Effector memory CD8-positive, alpha-beta T cell (primary cell): Measurements from ENCODE around the gene IFI16.
"Not testable (repeated sequence)": the region's sequence is repeated elsewhere in the genome, so short reads cannot be mapped to it uniquely, and the experiment has no call there.

Source experiments
- ATAC-seq: fragments of 150-1000 bp; cut with Tn5 transposase; replicated peaks from 2 replicates; pipeline ENCODE4 v1.10.0; 2021; ENCODE audit warnings: mild to moderate bottlenecking, moderate library complexity
- DNase-seq, 3 experiments: peaks; one replicate each; pipeline ENCODE4 v3.0.0; 2021
- H3K27ac Mint-ChIP-seq, 2 donors: one replicate each; pipeline ENCODE4 v1.8.0; 2022; ENCODE audit warnings: mild to moderate bottlenecking in 2 of 2, mixed read lengths in 2 of 2, moderate library complexity in 2 of 2
- H3K27me3 Mint-ChIP-seq, 2 donors: one replicate each; pipeline ENCODE4 v1.8.0; 2022; ENCODE audit warnings: mixed read lengths in 2 of 2
- H3K36me3 Mint-ChIP-seq: one replicate; pipeline ENCODE4 v1.8.0; 2022; ENCODE audit warnings: mild to moderate bottlenecking, moderate library complexity, mixed read lengths; ENCODE audit not compliant: insufficient read depth
- H3K4me1 Mint-ChIP-seq, 2 donors: one replicate each; pipeline ENCODE4 v1.8.0; 2022; ENCODE audit warnings: low read depth in 2 of 2, mixed read lengths in 2 of 2
- H3K4me3 Mint-ChIP-seq, 2 donors: one replicate each; pipeline ENCODE4 v1.8.0; 2022; ENCODE audit warnings: mild to moderate bottlenecking in 2 of 2, mixed read lengths in 2 of 2, moderate library complexity in 2 of 2
- H3K9me3 Mint-ChIP-seq, 2 donors: one replicate each; pipeline ENCODE4 v1.8.0; 2022; ENCODE audit warnings: mixed read lengths in 2 of 2

The IFI16 gene

GRCh38 chr1:159046486-159046885 is 36.8 kb downstream of the IFI16 start:
- not testable (repeated sequence) for DNase-seq, H3K27me3 Mint-ChIP-seq, H3K9me3 Mint-ChIP-seq
- peaks cover 24 to 49% of the 10 kb centered on the region in 2 donors for H3K4me1 Mint-ChIP-seq
- peak; percentile 72 for ATAC-seq
- H3K4me3 Mint-ChIP-seq: peak overlapping the region in 1 of 2 donors; percentile 56
- H3K27ac Mint-ChIP-seq: peak overlapping the region; percentile 30 to 85
- H3K36me3 Mint-ChIP-seq: peaks cover 80% of the 10 kb centered on the region

DNA sequence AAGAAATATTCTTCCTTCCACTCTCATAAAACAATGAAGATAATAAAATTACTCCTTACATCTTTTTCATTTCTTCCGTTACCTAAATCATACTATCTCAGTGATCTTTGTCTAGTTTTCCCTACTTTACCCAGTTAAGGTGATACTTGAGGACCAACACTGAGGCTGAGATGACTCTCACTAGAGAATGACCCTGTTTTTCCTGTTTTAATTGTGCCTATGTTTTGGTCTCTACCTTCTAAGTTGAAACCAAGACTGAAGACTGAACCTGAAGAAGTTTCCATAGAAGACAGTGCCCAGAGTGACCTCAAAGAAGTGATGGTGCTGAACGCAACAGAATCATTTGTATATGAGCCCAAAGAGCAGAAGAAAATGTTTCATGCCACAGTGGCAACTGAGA is 41.7 kb downstream of the IFI16 start:
- no peaks in the 10 kb centered on the region for H3K9me3 Mint-ChIP-seq
- DNase-seq: no peak
- no peak overlapping the region for H3K4me3 Mint-ChIP-seq
- peak overlapping the region in 1 of 2 donors; percentile 86 for H3K27ac Mint-ChIP-seq
- no peak for ATAC-seq
- peaks cover 89% of the 10 kb centered on the region for H3K36me3 Mint-ChIP-seq
- peaks cover 28 to 59% of the 10 kb centered on the region in 2 donors for H3K4me1 Mint-ChIP-seq
- H3K27me3 Mint-ChIP-seq: no peaks in the 10 kb centered on the region

DNA sequence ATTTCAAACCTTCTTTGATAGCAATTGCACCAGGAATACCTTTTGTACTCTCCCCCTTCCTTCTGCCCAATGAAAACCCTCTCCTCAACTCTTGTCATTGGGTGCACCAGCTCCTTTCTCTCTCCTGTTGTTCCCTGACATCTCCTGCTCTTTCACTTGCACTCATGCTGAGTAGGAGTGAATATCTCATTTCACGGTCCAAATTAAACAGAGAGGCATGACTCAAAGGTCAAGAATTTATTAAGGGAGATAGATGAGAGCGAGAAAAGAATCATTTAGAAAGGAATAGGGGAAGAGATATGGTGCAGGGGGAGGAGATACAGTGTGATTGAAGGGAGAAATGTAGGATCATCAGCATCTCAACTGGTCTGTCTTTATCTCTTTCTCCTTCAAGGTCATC is 44.7 kb downstream of the IFI16 start:
- Mint-ChIP-seq H3K9me3 (no peaks in the 10 kb centered on the region), H3K4me3 (no peak overlapping the region), H3K36me3 (peaks cover 66% of the 10 kb centered on the region), H3K4me1 (peaks cover 24 to 52% of the 10 kb centered on the region in 2 donors), H3K27me3 (no peaks in the 10 kb centered on the region), H3K27ac (peak overlapping the region; percentile 30 to 86)
- no peak for DNase-seq
- ATAC-seq: no peak

DNA sequence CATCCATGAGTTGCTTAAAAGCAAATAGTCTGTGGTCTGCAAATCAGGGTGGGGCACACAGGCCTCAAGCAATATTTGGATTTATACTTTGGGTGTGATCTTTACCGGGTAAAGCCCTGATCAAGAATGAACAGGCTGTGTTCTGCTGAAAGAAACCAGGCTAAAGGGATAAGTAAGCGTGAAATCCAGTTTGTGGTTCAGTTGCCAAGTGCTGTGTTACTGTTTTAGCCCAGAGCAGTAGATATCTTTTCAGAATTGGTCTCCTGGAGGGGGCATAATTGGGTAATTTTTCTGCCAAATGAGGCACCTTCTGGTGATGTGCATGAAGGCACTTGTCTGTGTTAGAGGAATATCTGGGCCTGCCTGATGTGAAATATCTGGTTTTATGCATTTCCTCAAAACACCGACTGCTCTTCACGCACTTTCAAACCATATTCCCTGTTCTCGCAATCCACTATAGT is 45.5 kb downstream of the IFI16 start:
- DNase-seq: no peak
- Mint-ChIP-seq H3K4me3 (peak overlapping the region in 1 of 2 donors; percentile 12), H3K27ac (peak overlapping the region; percentile 30 to 86), H3K27me3 (no peaks in the 10 kb centered on the region), H3K9me3 (no peaks in the 10 kb centered on the region), H3K36me3 (peaks cover 58% of the 10 kb centered on the region), H3K4me1 (peaks cover 23 to 49% of the 10 kb centered on the region in 2 donors)
- peak; percentile 51 for ATAC-seq

- no peaks in the 10 kb centered on the region for H3K27me3 Mint-ChIP-seq
- H3K9me3 Mint-ChIP-seq: no peaks in the 10 kb centered on the region
- H3K27ac Mint-ChIP-seq: peak overlapping the region; percentile 30 to 86
- no peak for ATAC-seq
- no peak for DNase-seq
- H3K36me3 Mint-ChIP-seq: peaks cover 49% of the 10 kb centered on the region
- peaks cover 18 to 40% of the 10 kb centered on the region in 2 donors for H3K4me1 Mint-ChIP-seq
- no peak overlapping the region for H3K4me3 Mint-ChIP-seq
Observed at GRCh38 chr1:159056069-159056698, 46.5 kb downstream of the IFI16 start.

DNA sequence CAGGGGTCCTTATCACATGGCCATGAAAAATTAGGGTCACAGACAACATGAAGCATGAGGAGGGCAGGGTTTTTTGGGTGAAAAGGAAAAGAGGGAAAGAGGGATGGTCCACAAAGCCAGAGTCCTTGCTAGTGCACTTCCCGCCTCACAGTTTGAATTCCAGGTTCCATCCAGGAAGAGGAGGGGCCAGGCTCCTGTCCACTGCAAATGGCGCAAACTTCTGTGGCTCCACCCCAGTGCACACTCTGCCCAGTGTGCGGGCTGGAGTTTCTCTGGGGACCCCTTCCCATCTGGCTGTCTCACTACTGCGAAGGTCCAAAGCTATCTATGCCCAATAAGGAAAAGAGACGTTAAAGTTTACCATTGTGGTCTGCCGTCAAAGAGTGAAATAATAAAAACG is 49.0 kb downstream of the IFI16 start:
- DNase-seq (no peak), ATAC-seq (no peak)
- Mint-ChIP-seq H3K36me3 (peaks cover 35% of the 10 kb centered on the region), H3K9me3 (no peaks in the 10 kb centered on the region), H3K4me3 (no peak overlapping the region), H3K4me1 (peaks cover 12 to 19% of the 10 kb centered on the region in 2 donors), H3K27ac (peak overlapping the region in 1 of 2 donors; percentile 84), H3K27me3 (no peaks in the 10 kb centered on the region)

GRCh38 chr1:159065106-159065505 is 55.4 kb downstream of the IFI16 start:
- peaks cover 15% of the 10 kb centered on the region for H3K36me3 Mint-ChIP-seq
- no peak overlapping the region for H3K27ac Mint-ChIP-seq
- H3K9me3 Mint-ChIP-seq: no peaks in the 10 kb centered on the region
- DNase-seq (no peak), ATAC-seq (no peak)
- no peak overlapping the region for H3K4me3 Mint-ChIP-seq
- H3K4me1 Mint-ChIP-seq: peaks cover 15 to 17% of the 10 kb centered on the region in 2 donors
- H3K27me3 Mint-ChIP-seq: no peaks in the 10 kb centered on the region

DNA sequence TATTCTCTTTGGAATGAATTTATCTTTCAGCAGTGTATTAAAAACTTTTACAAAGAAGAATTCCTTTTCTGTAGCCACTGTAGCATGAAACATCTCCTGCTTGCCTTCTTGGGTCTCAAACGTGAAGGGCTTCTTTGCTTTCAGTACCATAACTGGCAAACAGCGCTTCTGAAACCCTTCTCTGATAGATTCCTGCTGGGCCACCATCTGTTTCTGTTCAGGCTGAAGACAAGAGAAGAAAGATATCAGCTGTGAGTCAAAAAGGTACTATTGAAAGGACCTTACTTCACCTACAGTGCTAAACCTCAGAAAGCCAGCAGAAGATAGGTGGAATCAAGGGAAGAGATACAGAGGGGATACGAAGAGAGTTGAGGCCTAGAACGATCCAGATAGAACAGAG is 56.4 kb downstream of the IFI16 start:
- DNase-seq (no peak), ATAC-seq (no peak)
- Mint-ChIP-seq H3K36me3 (peaks cover 15% of the 10 kb centered on the region), H3K9me3 (no peaks in the 10 kb centered on the region), H3K27me3 (no peaks in the 10 kb centered on the region), H3K27ac (peak overlapping the region in 1 of 2 donors; percentile 39), H3K4me3 (no peak overlapping the region), H3K4me1 (peaks cover 15 to 17% of the 10 kb centered on the region in 2 donors)

DNA sequence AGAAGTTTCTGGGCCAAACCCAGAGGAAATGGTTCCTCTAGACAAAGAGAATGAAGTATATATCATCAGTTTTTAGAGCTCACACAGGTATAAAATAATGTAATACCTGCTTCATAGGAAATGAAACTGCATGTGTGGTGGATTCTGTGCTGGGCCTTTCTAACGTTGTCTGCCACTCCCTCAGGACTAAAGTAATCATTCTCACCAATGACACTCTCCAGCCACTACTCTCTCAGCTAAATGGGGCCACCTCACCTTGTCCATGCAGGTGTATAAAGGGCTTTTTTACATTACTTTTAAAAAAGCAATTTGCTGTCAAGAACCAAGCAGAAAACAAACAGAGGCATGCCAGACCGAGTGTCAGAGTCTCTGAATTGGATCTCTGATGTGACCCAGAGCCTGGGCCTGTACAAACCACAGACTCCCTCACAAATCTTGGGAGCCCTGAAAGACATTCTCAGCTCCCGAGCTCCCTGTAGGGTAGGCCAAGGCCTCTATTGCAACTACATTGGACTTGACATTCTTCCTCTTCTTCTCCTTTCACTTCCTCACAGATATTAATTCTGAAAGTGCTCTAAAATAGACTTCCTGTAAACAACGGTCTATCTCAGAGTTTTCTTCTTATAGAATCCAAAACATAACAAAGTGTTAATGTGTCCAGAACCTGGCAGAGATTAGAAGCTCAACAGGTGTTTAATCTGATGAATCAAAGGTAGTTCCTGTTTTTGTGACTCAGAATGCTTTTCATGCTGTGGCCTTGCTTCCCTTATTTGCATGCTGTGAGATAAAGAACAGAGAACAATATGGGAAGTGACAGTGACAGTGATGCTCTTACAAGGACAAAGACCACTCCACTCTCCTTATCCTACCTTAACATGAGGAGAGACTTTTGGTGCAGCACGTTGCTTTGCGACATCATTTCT is 58.3 kb downstream of the IFI16 start:
- no peaks in the 10 kb centered on the region for H3K27me3 Mint-ChIP-seq
- no peak for DNase-seq
- H3K4me1 Mint-ChIP-seq: peaks cover 20 to 22% of the 10 kb centered on the region in 2 donors
- H3K4me3 Mint-ChIP-seq: peak overlapping the region; percentile 85
- peak overlapping the region; percentile 99 for H3K27ac Mint-ChIP-seq
- H3K9me3 Mint-ChIP-seq: no peaks in the 10 kb centered on the region
- peak; percentile 76 for ATAC-seq
- H3K36me3 Mint-ChIP-seq: peaks cover 14% of the 10 kb centered on the region

DNA sequence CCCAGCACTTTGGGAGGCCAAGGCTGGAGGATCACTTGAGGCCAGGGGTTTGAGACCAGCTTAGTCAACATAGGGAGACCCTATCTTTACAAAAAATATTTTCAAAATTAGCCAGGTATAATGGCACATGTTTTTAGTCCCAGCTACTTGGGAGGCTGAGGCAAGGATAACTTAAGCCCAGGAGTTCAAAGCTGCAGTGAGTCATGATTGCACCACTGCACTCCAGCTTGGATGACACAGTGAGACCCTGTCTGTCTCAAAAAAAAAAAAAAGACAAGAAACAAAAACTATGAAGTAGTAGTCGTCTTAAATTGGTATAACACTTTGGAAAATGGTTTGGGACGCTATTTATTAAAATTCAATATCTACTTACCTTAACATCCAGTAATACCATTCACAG is 59.2 kb downstream of the IFI16 start:
- Mint-ChIP-seq H3K4me3 (no peak overlapping the region), H3K27ac (peak overlapping the region in 1 of 2 donors; percentile 99), H3K9me3 (no peaks in the 10 kb centered on the region), H3K27me3 (no peaks in the 10 kb centered on the region), H3K4me1 (peaks cover 20 to 22% of the 10 kb centered on the region in 2 donors), H3K36me3 (peaks cover 13% of the 10 kb centered on the region)
- DNase-seq (no peak), ATAC-seq (no peak)

GRCh38 chr1:159071970-159072582 is 62.4 kb downstream of the IFI16 start:
- no peaks in the 10 kb centered on the region for H3K27me3 Mint-ChIP-seq
- no peak for ATAC-seq
- peaks cover 31 to 32% of the 10 kb centered on the region in 2 donors for H3K4me1 Mint-ChIP-seq
- no peak for DNase-seq
- peaks cover 14% of the 10 kb centered on the region for H3K36me3 Mint-ChIP-seq
- H3K27ac Mint-ChIP-seq: peak overlapping the region; percentile 52 to 70
- H3K9me3 Mint-ChIP-seq: no peaks in the 10 kb centered on the region
- no peak overlapping the region for H3K4me3 Mint-ChIP-seq

- peak; percentile 66 to 74 (median 69) for DNase-seq
- Mint-ChIP-seq H3K27ac (peak within 1 kb of the TSS; percentile 94 to 95), H3K36me3 (peaks cover 21% of the 10 kb centered on the region), H3K9me3 (no peaks in the 10 kb centered on the region), H3K4me3 (peak within 1 kb of the TSS; percentile 74 to 81), H3K4me1 (peaks cover 27 to 29% of the 10 kb centered on the region in 2 donors), H3K27me3 (no peaks in the 10 kb centered on the region)
- peak; percentile 81 for ATAC-seq
Observed at GRCh38 chr1:159076438-159077119, 66.9 kb downstream of the IFI16 start, which contains the start of gene AIM2. Gene AIM2, minus strand, starts transcription at chr1:159076766. Its CDS starts 3,267 bp downstream, at chr1:159073499.
